GM21528 (cell line): ENCODE measurements around the gene FAM78A.
"Not testable (repeated sequence)": the region's sequence is repeated elsewhere in the genome, so short reads cannot be mapped to it uniquely, and the experiment has no call there.

Experiments
- ATAC-seq: cut with Tn5 transposase; IDR thresholded peaks from one replicate; pipeline ENCODE4 v1.9.1; 2021; ENCODE audit warnings: mild to moderate bottlenecking, moderate library complexity; ENCODE audit not compliant: unreplicated experiment, low FRiP score

Gene FAM78A

GRCh38 chr9:131282688-131283422, 6.5 kb upstream of the FAM78A start:
- ATAC-seq: no peak

GRCh38 chr9:131282175-131282574, 5.9 kb upstream of the FAM78A start:
- ATAC-seq: no peak

- ATAC-seq: no peak
Measured at GRCh38 chr9:131281119-131281965, 5.0 kb upstream of the FAM78A start.

GRCh38 chr9:131280660-131281059, 4.3 kb upstream of the FAM78A start:
- no peak for ATAC-seq

- no peak for ATAC-seq
Measured at GRCh38 chr9:131279863-131280570, 3.7 kb upstream of the FAM78A start.

- ATAC-seq: no peak
Measured at GRCh38 chr9:131279196-131279862, 3.0 kb upstream of the FAM78A start.

- ATAC-seq: no peak
Measured at GRCh38 chr9:131278702-131279111, 2.4 kb upstream of the FAM78A start.

- ATAC-seq: no peak
Measured at GRCh38 chr9:131277910-131278701, 1.8 kb upstream of the FAM78A start.

GRCh38 chr9:131277287-131277909, 1.1 kb upstream of the FAM78A start:
- ATAC-seq: no peak

- ATAC-seq: no peak
Measured at GRCh38 chr9:131276891-131277286, 579 bp upstream of the FAM78A start.

GRCh38 chr9:131275332-131276093, 797 bp downstream of the FAM78A start:
- ATAC-seq: no peak

- no peak for ATAC-seq
Measured at GRCh38 chr9:131274674-131275331, 1.5 kb downstream of the FAM78A start.

GRCh38 chr9:131273856-131274673, 2.2 kb downstream of the FAM78A start:
- no peak for ATAC-seq

GRCh38 chr9:131273146-131273855, 3.0 kb downstream of the FAM78A start:
- ATAC-seq: no peak

GRCh38 chr9:131272212-131272611, 4.1 kb downstream of the FAM78A start:
- ATAC-seq: no peak

GRCh38 chr9:131271506-131271931, 4.8 kb downstream of the FAM78A start:
- ATAC-seq: no peak

GRCh38 chr9:131271016-131271273, 5.4 kb downstream of the FAM78A start:
- ATAC-seq: not testable (repeated sequence)
